GM18519 (cell line): ENCODE measurements around the gene ADD2.

Experiments
- ATAC-seq: cut with Tn5 transposase; IDR thresholded peaks from one replicate; pipeline ENCODE4 v1.9.1; 2021; ENCODE audit warnings: mild to moderate bottlenecking, moderate library complexity; ENCODE audit not compliant: unreplicated experiment, low FRiP score

ADD2 gene

GRCh38 chr2:70707706-70708105, 60.3 kb downstream of the ADD2 start:
- no peak for ATAC-seq

- ATAC-seq, result no peak
Observed at GRCh38 chr2:70706026-70706795, 61.8 kb downstream of the ADD2 start.

GRCh38 chr2:70705160-70705850, 62.7 kb downstream of the ADD2 start:
- no peak for ATAC-seq

GRCh38 chr2:70703900-70704549, 64.0 kb downstream of the ADD2 start:
- no peak for ATAC-seq

GRCh38 chr2:70702711-70703395, 65.1 kb downstream of the ADD2 start:
- ATAC-seq, result no peak

GRCh38 chr2:70698847-70699246, 69.2 kb downstream of the ADD2 start:
- no peak for ATAC-seq

- no peak for ATAC-seq
Observed at GRCh38 chr2:70697603-70698383, 70.2 kb downstream of the ADD2 start.

GRCh38 chr2:70696142-70696541, 71.9 kb downstream of the ADD2 start:
- no peak for ATAC-seq

GRCh38 chr2:70692256-70692655, 75.7 kb downstream of the ADD2 start:
- ATAC-seq, result no peak

GRCh38 chr2:70691497-70692140, 76.4 kb downstream of the ADD2 start:
- no peak for ATAC-seq

GRCh38 chr2:70690846-70691245, 77.2 kb downstream of the ADD2 start:
- ATAC-seq, result no peak

- ATAC-seq, result no peak
Observed at GRCh38 chr2:70688427-70688826, 79.6 kb downstream of the ADD2 start.

GRCh38 chr2:70687461-70687795, 80.6 kb downstream of the ADD2 start:
- no peak for ATAC-seq

- peak; percentile 56 for ATAC-seq
Observed at GRCh38 chr2:70686577-70687460, 81.2 kb downstream of the ADD2 start.

- no peak for ATAC-seq
Observed at GRCh38 chr2:70685771-70686171, 82.2 kb downstream of the ADD2 start.

GRCh38 chr2:70684846-70685622, 83.0 kb downstream of the ADD2 start:
- ATAC-seq, result no peak

- no peak for ATAC-seq
Observed at GRCh38 chr2:70683455-70683854, 84.5 kb downstream of the ADD2 start.

GRCh38 chr2:70680735-70681134, 87.3 kb downstream of the ADD2 start:
- ATAC-seq, result no peak
